HEK293T (cell line): ENCODE data around the gene GRIN3A.
"Not testable (repeated sequence)": the region's sequence is repeated elsewhere in the genome, so short reads cannot be mapped to it uniquely, and the experiment has no call there.

Source experiments
- CTCF ChIA-PET: fragments of 350-600 bp; formaldehyde crosslinking; extraction: SDS; loops from one replicate; lab custom pipeline; 2021; ENCODE audit warnings: antibody characterized with exemption, inconsistent platforms; lab: Yijun Ruan, JAX
- POLR2A ChIA-PET: fragments of 350-600 bp; formaldehyde crosslinking; extraction: SDS; loops from one replicate; lab custom pipeline; 2020; ENCODE audit warnings: antibody characterized with exemption, inconsistent platforms; lab: Yijun Ruan, JAX
- DNase-seq: peaks from one replicate; pipeline ENCODE4 v3.0.0; 2012; ENCODE audit warnings: mixed read lengths; ENCODE audit errors: extremely low spot score
- ARNT ChIP-seq: fragments of 450-650 bp; IDR thresholded peaks from 2 replicates; pipeline ENCODE4 v1.6.1; 2017; ENCODE audit warnings: mild to moderate bottlenecking
- BHLHE40 ChIP-seq: fragments of 450-650 bp; IDR thresholded peaks from 2 replicates; pipeline ENCODE4 v1.6.1; 2016; ENCODE audit warnings: mild to moderate bottlenecking, moderate library complexity, borderline replicate concordance
- CTBP1 ChIP-seq: fragments of 450-650 bp; IDR thresholded peaks from 2 replicates; pipeline ENCODE4 v1.6.1; 2016; ENCODE audit warnings: borderline replicate concordance
- ELF4 ChIP-seq: fragments of 450-650 bp; IDR thresholded peaks from 2 replicates; pipeline ENCODE4 v1.6.1; 2017; ENCODE audit warnings: antibody characterized with exemption
- FOXA1 ChIP-seq: fragments of 450-650 bp; IDR thresholded peaks from 2 replicates; pipeline ENCODE4 v1.6.1; 2016; ENCODE audit warnings: mild to moderate bottlenecking
- FOXK2 ChIP-seq: fragments of 450-650 bp; IDR thresholded peaks from 2 replicates; pipeline ENCODE4 v1.6.1; 2016; ENCODE audit warnings: mild to moderate bottlenecking
- FOXM1 ChIP-seq: fragments of 450-650 bp; IDR thresholded peaks from 2 replicates; pipeline ENCODE4 v1.6.1; 2017; ENCODE audit warnings: mild to moderate bottlenecking, borderline replicate concordance
- HDGF ChIP-seq: fragments of 450-650 bp; IDR thresholded peaks from 2 replicates; pipeline ENCODE4 v1.6.1; 2017; ENCODE audit warnings: antibody characterized with exemption, borderline replicate concordance
- L3MBTL2 ChIP-seq: fragments of 450-650 bp; conservative IDR thresholded peaks from 2 replicates; pipeline ENCODE4 v1.6.1; 2016; ENCODE audit warnings: mild to moderate bottlenecking
- LEF1 ChIP-seq: fragments of 450-650 bp; IDR thresholded peaks from 2 replicates; pipeline ENCODE4 v1.6.1; 2017; ENCODE audit warnings: mild to moderate bottlenecking, borderline replicate concordance
- NFRKB ChIP-seq: fragments of 450-650 bp; IDR thresholded peaks from 2 replicates; pipeline ENCODE4 v1.6.1; 2016; ENCODE audit warnings: mild to moderate bottlenecking, moderate library complexity
- PKNOX1 ChIP-seq: fragments of 450-650 bp; IDR thresholded peaks from 2 replicates; pipeline ENCODE4 v1.6.1; 2016
- SP1 ChIP-seq: fragments of 450-650 bp; IDR thresholded peaks from 2 replicates; pipeline ENCODE4 v1.6.1; 2017
- SUZ12 ChIP-seq: fragments of 450-650 bp; IDR thresholded peaks from 2 replicates; pipeline ENCODE4 v1.6.1; 2016; ENCODE audit warnings: mild to moderate bottlenecking
- TARDBP ChIP-seq: fragments of 450-650 bp; IDR thresholded peaks from 2 replicates; pipeline ENCODE4 v1.6.1; 2016
- ZNF384 ChIP-seq: fragments of 450-650 bp; IDR thresholded peaks from 2 replicates; pipeline ENCODE4 v1.6.1; 2016

The GRIN3A gene

GRCh38 chr9:101727612-101728524 is 10.6 kb downstream of the GRIN3A start:
- peak; percentile 20 for DNase-seq
- ChIA-PET CTCF (interaction anchor here (1.2 kb wide), 1 partner anchor 16 kb away, joined by 3 read pairs; no protein-coding TSS in a partner anchor), POLR2A (no interaction called here)
- TF ChIP-seq NFRKB (no peak), BHLHE40 (no peak), LEF1 (no peak), TARDBP (no peak), PKNOX1 (no peak), CTBP1 (no peak), HDGF (no peak), FOXA1 (no peak), ZNF384 (no peak), FOXK2 (no peak), ARNT (no peak), SP1 (no peak), L3MBTL2 (no peak), FOXM1 (no peak), SUZ12 (no peak), ELF4 (no peak)

GRCh38 chr9:101724271-101724670 is 14.2 kb downstream of the GRIN3A start:
- POLR2A ChIA-PET, CTCF ChIA-PET, DNase-seq: not testable (repeated sequence)

GRCh38 chr9:101718192-101718591 is 20.3 kb downstream of the GRIN3A start:
- no peak for DNase-seq
- TF ChIP-seq LEF1 (no peak), ELF4 (no peak), PKNOX1 (no peak), NFRKB (no peak), TARDBP (no peak), ARNT (no peak)
- POLR2A ChIA-PET: no interaction called here
- CTCF ChIA-PET: no interaction called here

GRCh38 chr9:101716629-101717028 is 21.8 kb downstream of the GRIN3A start:
- ChIA-PET CTCF (no interaction called here), POLR2A (no interaction called here)
- DNase-seq: no peak
- TF ChIP-seq CTBP1 (no peak), LEF1 (no peak), TARDBP (no peak), FOXM1 (no peak), NFRKB (no peak), FOXK2 (no peak), SUZ12 (no peak), ELF4 (no peak), ARNT (no peak), ZNF384 (no peak), BHLHE40 (no peak)

- TF ChIP-seq SUZ12: no peak
- TF ChIP-seq BHLHE40: no peak
- no peak for TF ChIP-seq L3MBTL2
- TF ChIP-seq HDGF: no peak
- no peak for TF ChIP-seq PKNOX1
- TF ChIP-seq FOXM1: no peak
- TF ChIP-seq TARDBP: no peak
- no peak for TF ChIP-seq ARNT
- TF ChIP-seq LEF1: no peak
- no peak for TF ChIP-seq SP1
- TF ChIP-seq ELF4: no peak
- no peak for TF ChIP-seq ZNF384
- TF ChIP-seq FOXK2: no peak
- TF ChIP-seq FOXA1: no peak
- TF ChIP-seq NFRKB: no peak
- no peak for TF ChIP-seq CTBP1
- ChIA-PET POLR2A (no interaction called here), CTCF (interaction anchor here (0.6 to 0.8 kb wide), 2 partner anchors 16 to 102 kb away, joined by 3 read pairs; no protein-coding TSS in a partner anchor)
- DNase-seq: peak; percentile 51
Measured at GRCh38 chr9:101711330-101711941, 27.0 kb downstream of the GRIN3A start.

- POLR2A ChIA-PET: no interaction called here
- TF ChIP-seq ARNT: no peak
- no peak for TF ChIP-seq SUZ12
- TF ChIP-seq TARDBP: no peak
- no peak for TF ChIP-seq LEF1
- TF ChIP-seq L3MBTL2: no peak
- TF ChIP-seq NFRKB: no peak
- CTCF ChIA-PET: no interaction called here
- no peak for DNase-seq
Measured at GRCh38 chr9:101708855-101709254, 29.6 kb downstream of the GRIN3A start.
